NCI-H1105 treated with DMSO at 0.1 percent for 48 hours (cell line): Measurements from ENCODE around the gene IFNA16.
"Not testable (repeated sequence)": the region's sequence is repeated elsewhere in the genome, so short reads cannot be mapped to it uniquely, and the experiment has no call there.

Experiments used
- DNase-seq: peaks from one replicate; lab custom pipeline; 2025; lab: John Stamatoyannopoulos, UW

The IFNA16 gene

GRCh38 chr9:21217211-21217610, at the start of gene IFNA16:
Gene IFNA16 (minus strand): TSS chr9:21217311. CDS start chr9:21217305, 6 bp downstream.
- DNase-seq, result not testable (repeated sequence)

- no peak for DNase-seq
Observed at GRCh38 chr9:21265421-21266189, 48.5 kb upstream of the IFNA16 start.

DNA sequence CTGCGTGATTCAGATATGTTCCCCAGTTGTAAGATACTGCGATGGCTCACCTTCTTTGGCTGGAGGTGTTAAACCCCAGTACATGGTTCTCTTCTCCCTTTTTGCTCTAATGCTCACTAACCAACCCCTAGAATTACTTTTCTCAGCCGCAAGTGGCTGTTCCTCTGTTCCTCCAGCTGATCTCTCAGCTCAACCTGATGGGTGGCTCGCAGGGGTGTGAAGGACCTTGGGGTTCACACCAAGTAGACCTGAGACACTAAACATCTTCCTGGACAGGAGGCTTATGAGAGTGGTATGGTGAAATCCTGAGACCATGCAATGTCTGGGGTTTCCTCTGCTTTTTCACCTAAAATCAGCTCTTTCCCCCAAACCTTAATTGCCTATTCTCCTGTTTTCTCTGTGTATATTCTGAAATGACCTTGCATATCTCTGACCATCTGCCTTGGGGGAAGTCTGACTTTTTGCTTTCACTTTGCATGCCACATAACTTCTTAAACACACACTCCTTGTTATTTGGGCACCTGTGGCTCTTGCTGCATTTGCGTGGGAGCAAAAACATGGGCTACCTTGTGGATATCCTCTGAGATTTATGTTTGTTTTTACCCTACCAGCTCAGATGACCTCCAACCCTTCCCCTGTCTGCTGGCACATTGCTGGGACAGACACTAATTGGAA, 38.6 kb upstream of the IFNA16 start:
- DNase-seq, result no peak

DNA sequence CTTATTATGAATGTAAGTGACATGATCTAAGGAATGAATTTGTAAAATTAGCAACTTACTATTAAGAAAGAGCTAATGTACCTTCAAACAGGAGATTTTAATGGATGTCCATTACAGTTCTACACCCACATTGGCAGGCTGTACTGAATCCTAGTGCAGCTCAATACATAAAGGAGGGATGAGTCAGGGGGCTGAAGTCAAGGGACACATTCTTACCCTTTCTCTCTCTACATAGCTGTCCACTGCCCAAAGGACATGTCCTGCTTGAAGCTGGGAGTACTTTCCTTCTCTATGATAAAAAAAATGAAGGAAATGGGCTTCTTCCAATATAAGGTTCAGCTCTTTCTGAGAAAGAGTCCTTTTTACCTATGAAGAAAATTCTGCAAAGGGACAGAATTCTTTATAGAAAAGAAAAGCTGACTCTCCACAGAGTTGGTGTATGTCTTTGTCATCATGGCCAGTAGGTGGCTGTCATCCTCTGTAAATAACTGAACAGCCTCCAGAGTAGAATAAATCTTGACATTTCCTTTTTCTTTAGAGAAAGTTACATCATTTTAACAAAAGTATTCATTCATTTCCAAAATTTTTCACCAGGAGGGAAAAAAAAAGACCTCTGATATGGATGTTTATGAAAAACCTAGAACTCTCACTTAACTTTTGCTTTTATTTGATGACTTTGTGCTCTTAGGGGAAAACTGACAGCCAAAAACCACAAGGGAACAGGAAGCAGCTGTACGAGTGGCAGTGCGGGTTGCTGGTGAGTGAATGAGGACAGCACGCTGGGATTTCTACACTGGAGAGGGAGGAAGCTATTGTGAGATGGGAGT, 35.8 kb upstream of the IFNA16 start:
- DNase-seq, result peak; percentile 17

- DNase-seq, result no peak
Observed at GRCh38 chr9:21251638-21252037, 34.5 kb upstream of the IFNA16 start.

DNA sequence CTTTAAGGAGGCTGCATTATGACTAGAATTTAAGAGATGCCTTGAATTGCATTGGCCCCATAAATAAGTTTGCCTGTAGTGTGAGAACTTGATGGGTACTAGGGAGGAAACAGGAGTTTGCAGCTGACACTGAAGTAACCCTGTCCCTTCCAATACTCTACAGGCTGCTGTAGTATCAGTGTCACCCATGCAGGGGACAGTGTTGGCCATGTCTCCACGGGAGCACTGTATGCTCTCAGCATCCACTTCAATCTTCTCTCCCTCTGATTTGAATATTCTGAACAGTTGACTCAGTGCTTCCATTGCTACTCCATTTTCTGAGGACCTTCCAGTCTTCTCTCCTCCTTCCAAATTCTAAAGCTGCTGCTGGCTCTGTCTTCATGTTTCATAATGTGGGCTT, 34.1 kb upstream of the IFNA16 start:
- no peak for DNase-seq

GRCh38 chr9:21244836-21245235, 27.7 kb upstream of the IFNA16 start:
- no peak for DNase-seq

DNA sequence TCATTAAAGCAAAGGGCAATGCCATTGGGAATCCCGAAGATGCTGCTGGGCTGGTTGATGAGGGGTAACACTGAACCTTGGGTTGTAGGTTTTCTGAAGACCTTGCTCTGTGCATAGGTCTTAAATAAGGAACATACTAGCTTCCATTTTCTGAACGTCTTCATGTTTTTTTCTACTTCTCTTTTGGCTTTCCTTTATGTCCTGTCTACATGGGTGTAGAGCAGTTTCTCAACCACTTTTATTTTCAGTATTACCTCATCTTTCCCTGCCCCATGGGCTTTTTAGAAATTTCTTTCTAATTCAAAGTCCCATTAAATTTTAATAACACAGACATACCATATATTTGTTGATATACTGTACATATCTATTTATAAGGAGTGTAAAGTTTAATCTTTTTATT, 22.8 kb upstream of the IFNA16 start, which contains the start of gene IFNA14:
Gene IFNA14 (minus strand): TSS at position 95 of the 400 bp plus-strand sequence. CDS start 70 bp downstream, at position 25.
- DNase-seq, result no peak

- DNase-seq, result not testable (repeated sequence)
Observed at GRCh38 chr9:21236360-21236714, 19.2 kb upstream of the IFNA16 start.

- peak; percentile 10 for DNase-seq
Observed at GRCh38 chr9:21235468-21236359, 18.6 kb upstream of the IFNA16 start.

DNA sequence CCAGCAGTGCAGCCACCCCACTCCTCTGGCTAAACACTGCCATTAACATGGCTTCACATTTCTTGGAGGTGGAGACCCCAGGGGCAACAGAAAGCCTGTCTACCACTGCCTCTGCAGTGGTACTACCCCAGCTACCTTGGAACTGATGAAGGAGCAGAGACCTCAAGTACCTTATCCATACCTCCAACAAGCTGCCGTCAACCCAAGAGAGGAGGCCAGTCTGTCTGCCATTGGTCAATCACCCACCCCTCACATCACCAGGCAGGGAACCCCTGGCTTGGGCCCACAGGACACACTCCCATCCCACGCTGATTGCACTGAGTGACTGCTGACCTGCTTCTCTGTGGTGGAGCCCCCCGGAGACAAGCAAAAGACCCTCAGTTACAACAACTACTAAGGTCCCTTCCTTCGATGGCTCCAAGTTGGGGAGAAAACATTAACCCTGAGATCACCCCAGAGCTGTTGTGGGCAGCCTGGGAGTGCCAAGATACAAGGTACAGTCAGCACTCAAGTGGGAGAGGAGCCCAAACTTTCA, 17.1 kb upstream of the IFNA16 start:
- no peak for DNase-seq

DNA sequence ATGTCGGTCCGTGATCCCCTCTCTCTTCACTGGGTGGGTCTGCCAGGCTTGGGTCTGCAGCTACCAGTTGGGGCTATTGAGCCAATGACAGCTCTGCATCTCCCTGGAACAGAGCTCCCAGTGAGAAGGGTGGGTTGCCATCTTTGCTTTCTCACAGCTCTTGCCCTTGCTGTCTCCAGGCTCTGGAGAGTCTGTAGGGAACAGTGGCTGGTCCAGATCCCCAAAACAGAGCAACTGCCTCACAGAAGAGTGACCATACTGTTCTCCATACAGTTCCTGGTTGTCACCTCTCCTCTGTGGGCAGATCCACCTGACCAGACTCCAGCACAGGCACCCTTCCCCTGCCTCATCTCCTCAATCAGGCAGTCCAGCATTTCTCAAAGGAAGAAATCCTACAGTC, 16.1 kb upstream of the IFNA16 start:
- DNase-seq, result no peak

DNA sequence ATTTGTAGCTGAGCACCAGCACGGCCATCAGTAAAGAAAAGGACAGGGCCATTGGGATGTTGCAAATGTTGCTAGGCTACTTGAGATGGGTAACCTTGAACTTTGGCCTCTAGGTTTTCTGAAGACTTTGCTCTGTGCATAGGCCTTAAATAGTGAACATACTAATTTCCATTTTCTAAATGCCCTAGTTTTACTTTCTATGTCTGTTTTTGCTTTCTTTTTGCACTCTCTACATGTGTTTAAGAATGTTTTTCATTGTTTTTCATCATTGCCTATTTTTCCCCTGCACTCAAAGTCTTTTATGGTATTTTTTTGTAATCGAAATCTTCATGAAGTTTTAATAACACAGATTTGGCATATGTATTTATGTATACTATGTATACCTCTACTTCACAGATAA, 11.0 kb upstream of the IFNA16 start, which contains the start of gene IFNA17:
Gene IFNA17 (minus strand): TSS at position 101 of the 400 bp plus-strand sequence. CDS start 49 bp downstream, at position 52.
- DNase-seq, result no peak

DNA sequence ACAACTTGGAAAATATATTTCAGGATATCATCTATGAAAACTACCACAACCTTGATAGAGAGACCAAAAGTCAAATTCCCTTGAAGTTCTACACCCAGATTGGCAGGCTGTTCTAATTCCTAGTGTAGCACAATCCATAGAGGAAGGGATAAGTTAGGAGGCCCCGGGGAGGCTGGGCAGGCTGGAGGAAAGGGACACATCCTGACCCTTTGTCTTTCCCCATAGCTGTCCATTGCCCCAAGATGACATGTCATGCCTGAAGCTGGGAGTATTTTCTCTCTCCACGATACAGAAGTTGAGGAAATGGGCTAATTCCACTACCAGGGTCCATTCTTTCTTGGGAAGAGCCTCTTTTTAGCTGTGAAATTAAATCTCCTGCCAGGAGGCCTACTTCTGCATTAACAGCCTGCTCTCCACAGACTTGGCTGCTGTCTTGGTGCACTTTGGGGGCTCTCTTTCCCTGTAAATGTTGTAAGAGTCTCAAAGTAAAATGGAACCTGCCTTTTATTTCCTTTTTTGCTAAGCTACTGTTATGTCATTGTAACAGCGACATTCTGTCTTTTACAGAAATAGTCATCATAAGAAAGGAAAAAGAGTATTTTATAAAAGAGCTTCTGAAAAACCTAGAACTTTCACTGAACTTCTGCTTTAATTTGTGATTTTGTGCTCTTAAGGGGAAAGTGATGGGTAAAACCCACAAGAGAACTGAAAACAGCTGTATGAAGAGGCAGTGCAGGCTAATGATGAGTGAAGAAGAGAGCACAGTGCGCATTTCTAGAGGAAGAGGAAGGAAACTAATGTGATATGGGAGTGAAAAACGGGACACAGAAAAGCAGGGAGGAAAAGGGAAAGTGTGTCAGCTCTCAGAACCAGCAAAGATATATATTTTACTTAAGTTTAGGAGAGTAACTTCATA, 3.4 kb downstream of the IFNA16 start:
- DNase-seq, result not testable (repeated sequence)

DNA sequence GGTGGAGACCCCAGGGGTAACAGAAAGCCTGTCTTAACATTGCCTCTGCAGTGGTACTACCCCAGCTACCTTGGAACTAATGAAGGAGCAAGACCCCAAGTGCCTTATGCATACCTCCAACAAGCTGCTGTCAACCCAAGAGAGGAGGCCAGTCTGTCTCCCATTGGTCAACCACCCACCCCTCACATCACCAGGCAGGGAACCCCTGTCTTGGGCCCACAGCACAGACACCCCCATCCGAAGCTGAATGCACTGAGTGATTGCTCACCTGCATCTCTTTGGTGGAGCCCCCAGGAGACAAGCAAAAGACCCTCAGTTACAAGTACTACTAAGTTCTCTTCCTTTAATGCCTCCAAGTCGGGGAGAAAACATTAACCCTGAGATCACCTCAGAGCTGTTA, 5.0 kb downstream of the IFNA16 start:
- not testable (repeated sequence) for DNase-seq

- not testable (repeated sequence) for DNase-seq
Observed at GRCh38 chr9:21210782-21211181, 6.3 kb downstream of the IFNA16 start.

GRCh38 chr9:21210311-21210710, 6.8 kb downstream of the IFNA16 start:
- DNase-seq, result no peak

DNA sequence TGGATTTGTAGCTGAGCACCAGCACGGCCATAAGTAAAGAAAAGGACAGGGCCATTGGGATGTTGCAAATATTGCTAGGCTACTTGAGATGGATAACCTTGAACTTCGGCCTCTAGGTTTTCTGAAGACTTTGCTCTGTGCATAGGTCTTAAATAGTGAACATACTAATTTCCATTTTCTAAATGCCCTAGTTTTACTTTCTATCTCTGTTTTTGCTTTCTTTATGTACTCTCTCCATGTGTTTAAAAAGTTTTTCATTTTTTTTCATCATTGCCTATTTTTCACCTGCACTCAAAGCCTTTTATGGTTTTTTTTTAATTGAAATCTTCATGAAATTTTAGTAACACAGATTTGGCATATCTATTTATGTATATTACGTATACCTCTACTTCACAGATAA, 10.1 kb downstream of the IFNA16 start, which contains the start of gene IFNA10:
Gene IFNA10 (minus strand): TSS at position 101 of the 400 bp plus-strand sequence. CDS start 46 bp downstream, at position 55.
- not testable (repeated sequence) for DNase-seq

- no peak for DNase-seq
Observed at GRCh38 chr9:21205204-21205603, 11.9 kb downstream of the IFNA16 start.

DNA sequence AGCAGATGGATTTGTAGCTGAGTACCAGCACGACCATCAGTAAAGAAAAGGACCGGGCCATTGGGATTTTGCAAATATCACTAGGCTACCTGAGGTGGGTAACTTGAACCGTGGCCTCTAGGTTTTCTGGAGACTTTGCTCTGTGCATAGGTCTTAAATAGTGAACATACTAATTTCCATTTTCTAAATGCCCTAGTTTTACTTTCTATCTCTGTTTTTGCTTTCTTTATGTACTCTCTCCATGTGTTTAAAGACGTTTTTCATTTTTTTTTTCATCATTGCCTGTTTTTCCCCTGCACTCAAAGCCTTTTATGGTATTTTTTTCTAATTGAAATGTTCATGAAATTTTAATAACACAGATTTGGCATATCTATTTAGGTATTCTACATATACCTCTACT, 15.0 kb downstream of the IFNA16 start, which contains the start of gene IFNA7:
Gene IFNA7 (minus strand): TSS at position 101 of the 400 bp plus-strand sequence. CDS start 40 bp downstream, at position 61.
- DNase-seq, result not testable (repeated sequence)
